Kidney glomerular epithelial cell (primary cell): ENCODE results near the gene ANO2.

Experiments
- DNase-seq: peaks from one replicate; lab custom pipeline; 2025; lab: John Stamatoyannopoulos, UW

ANO2 gene

DNA sequence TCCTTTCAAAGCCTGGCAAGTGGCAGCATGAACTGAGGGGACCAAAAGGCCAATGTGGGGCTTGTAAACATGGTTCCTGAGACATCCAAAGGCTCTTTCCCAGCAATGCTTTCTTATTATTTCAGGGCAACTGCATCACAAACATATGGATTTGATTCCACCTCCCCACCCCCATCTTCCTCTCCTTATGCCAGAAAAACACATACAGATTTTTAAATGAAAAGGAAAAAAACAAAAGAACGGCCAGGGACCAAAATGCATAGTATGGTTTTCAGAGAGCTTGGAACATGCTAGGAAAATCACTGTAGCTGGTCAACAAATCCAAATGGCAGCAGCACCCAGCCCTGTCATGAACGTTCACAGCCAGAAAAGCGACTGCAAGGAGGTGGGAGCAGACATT, 167.6 kb downstream of the ANO2 start:
- no peak for DNase-seq

DNA sequence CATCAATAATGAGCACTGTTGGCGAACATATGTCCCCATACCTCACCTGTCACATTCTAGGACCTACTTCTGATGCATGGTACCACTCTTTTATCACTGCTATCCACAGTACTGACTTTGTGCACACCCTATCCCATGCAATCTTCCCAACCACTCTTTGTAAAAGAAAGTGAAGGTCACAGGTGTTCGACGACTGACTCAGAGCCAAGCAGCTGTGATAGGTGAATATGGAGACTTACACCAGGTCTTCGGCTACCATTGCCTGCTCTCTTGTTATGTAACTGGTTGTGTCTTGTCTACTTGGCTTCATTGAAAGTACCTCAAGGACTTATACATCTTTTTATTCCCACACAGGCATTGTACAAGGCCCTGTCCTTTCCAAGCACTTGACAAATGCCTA, 169.0 kb downstream of the ANO2 start:
- no peak for DNase-seq

DNA sequence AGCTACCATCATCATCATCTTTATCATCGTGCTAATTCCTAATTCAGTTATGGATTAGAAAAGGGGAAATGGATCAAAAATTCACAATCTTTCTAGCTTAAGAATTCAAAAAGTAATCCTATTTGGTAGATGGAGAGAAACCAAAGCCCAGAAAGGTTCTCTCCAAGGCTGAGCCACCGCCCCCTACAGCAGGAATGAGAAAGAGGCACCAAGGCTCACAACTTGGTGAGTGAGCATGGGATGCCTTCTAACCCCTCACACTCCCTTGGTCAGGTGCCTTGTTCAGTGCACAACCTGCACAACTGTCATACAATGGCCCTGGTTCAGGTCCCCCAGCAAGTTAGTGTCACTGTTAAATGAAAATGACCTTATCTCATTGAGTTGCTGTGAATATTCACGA, 171.5 kb downstream of the ANO2 start:
- no peak for DNase-seq

DNA sequence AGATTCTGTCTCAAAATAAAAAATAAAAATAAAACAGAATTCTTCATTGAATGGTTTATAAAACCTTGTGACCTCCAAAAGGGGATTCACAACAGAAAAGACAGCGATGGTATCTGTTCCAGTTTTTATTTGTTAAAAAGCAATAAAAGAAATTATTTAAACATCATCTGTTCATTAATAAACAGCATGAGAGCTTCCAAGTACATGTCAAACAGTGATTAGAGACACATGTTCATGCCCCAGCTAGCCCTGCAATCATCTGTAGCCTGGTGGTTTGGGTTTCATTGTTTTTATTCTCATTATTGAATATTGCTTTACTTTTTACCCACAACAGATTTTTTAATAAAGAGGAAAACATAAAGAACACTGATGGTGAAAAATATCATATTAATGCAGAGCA, 173.3 kb downstream of the ANO2 start:
- DNase-seq = no peak

DNA sequence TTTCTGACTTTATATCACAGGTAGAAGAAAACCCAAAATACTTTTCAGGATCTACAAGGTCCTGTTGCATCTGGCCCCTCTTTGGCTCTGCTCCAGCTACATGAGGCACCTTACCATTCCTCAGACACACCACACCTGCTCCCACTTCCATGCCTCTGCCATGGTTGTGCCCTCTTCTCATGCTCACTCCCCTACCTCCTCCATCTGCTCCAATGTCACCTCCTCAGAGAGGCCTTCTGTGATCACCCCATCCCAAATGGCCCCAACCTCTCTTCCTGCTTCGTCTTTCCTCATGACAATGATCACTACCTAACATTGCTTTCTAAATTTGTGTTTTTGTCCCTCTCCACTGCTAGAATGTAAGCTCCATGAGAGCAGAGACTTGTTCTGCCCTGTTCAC, 174.3 kb downstream of the ANO2 start:
- DNase-seq = no peak

DNA sequence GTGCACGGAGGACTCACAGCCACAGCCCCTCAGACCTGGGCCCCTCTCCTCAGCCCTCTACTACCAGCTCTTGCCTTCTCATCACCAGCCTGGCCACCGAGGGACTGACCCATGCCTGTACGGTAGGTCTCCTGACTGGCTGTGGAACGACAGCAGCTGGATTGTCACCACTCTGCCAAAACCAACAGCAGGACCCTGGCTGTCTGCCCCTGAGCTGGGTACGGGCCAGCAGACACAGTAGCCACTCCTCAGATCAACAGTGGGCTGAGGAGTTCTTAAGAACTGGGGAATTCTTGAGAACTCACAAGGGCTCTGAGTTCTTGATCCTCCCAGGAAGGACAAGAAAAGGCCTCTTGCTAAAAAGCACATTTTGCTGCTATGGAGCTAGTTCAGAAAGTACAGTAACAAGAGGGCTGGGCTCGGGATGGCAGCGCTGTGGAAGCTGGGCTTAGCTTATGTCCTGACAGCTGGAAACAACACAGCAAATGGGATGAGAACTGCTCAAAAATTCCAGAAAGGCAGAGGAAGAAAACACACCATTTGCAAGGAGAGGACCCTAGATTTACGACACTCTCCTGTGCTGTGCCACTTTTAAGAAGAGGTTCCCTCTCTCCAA, 176.4 kb downstream of the ANO2 start:
- no peak for DNase-seq

DNA sequence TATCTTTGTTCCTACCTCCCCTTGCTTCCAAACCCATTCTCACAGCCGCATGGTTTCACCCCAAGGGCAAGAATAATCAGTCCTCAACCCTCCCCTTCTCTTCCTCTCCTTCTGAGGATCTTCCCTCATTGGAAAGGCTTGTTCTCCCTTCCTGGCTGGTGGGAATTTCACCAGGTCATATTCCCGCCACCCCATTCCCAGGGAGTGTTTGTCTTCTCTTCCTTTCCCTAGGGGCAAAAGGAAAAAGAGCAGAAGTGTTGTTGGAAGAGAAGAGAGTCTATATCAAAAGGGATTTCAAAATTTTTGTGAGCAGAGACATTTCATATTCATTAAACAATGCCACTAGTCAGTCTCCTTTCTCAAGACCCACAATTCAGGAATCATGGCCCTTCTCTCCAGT, 176.9 kb downstream of the ANO2 start:
- DNase-seq = no peak

DNA sequence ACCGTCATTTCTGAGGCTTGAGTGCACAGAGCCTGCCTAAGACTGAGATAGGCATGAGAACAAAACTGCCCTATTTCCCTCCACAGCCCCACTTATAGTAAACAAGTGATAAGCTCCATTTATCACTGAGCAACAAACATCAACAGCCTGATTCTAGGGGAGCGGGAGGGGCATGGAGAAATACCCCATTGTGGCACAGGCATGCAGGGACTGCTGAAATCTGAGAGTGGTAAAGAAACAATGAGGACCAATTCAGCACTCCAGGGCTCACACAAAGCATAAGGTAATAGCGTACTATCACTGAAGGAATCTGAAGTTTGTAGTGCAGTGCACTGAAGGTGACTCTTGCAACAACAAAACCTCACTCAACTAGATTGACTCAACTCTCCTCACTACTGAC, 186.7 kb downstream of the ANO2 start:
- DNase-seq = no peak

DNA sequence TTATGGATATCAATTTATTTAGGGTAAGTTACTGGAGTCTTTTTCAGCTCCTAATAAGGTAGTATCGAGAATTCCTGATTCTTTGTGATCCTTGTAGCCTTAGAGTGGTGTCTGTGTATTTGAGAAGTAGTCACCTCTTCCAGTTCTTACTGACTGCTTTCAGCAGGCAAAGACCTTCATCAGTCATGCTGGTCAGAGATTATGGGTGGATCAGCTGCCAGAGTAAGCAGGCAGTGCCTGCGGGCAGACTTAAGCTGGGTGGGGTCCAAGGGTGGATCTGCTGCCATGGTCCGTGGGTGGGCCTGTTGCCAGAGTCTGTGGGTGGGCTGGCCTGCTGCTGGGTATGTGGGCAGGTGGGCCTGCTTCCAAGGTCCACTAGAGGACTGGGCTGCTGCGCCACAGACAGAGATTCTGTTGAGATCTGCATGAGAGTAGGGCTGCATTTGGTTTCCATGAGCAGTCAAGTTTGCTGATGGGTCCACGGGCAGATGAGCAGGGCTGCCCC, 188.7 kb downstream of the ANO2 start:
- DNase-seq = no peak

DNA sequence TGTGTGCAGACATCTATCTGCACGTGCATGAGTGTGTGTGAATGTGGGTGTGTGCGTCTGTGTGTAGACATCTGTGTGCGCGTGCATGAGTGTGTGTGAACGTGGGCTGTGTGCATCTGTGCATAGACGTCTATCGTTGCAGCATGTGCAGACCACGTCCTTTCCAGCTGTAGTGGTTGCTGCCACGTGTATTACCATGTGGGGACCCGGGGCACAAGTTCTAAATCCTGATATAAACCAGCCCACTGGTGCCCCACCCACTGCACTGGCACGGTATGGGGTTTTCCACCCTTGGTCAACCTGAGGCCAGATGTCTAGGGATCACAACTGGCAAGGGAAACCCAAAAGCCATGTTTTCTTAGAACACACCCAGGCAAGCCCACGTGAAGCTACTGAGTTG, 197.0 kb downstream of the ANO2 start:
- no peak for DNase-seq

DNA sequence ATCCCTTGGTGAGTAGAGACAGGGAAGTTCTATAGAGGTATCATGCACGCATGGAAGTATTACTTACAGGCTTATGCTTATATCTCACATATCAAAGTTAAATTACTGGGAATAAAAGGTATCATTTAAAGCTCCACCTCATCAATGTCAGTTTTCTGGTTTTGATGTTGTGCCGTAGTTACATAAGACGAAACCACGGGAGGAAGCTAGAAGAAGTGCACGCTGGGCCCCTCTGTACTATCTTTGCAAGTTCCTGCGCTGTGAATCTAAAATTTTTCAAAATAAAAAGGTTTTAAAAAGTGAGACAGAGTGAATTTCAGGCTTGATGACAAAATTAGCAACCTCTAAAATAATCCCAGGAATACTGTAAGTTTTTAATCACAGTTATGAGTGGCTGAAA, 198.1 kb downstream of the ANO2 start:
- DNase-seq = no peak

DNA sequence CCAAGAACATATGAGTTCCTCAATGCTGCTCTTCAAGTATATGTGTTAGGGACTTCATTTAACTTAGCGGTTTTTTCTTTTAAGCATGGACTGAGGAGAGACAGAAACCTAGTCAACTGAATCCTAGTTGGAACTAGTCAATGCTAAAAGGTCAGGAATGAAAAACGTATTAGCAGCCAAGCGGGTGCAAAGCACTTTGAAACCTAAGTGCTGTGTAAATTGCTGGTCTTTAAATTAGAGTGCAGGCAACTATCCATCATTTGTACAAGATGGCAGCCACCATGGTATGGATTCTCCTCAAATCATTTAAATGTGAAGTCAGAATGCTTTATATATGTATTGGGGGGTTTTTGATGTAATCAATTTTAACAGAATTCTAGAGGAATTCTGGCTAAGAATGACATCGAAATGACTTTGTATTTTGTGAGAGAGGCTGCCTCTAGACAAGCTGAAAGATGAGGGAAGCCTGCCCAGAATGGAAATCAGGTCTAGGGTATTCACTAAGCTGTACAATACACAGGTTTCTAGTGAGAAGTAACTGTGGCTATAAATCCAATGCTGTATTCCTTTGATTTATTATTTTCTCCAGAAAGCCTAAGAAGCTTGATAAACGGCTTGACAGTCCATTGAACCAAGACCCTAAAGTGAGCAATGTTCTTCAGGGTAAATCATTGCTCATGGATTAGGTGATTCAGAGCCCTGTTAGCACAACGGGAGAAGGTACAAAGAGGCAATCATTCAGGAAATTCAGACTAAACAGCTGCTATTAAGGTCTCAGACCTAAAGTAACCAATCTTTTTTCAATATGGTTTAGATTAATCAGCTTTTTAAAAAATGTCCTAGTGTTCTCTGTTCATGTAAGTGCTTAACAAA, 198.8 kb downstream of the ANO2 start:
- no peak for DNase-seq

DNA sequence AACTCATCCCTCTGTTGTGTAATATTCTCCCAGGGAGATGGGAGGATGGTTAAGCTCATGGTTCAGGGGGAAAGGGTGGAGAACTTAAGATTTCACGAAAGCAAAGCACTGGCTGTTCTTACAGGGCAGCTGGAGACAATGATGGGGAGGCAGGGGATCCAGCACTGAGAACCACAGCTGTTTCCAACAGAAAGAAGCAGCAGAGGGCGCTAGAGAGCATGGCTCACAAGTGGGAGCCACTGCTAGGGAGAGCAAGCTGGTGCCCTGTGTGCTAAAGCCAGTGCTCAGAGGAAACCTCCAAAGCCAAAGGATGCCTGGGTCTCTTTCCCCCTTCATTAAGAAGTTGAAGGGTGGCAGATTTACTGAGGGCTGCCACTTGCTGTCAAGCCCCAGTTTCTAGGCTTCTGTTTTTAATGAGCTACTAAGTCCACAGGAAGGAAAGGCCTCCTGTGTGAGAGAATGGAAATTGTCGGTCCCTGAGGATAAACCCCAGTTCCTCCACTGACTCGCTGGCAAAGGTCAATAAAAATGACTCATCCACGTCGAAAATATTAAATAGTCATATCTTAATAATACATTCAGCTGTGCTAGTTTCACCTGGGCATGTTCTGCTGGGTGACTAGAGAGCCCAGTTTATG, 199.7 kb downstream of the ANO2 start:
- DNase-seq = no peak

DNA sequence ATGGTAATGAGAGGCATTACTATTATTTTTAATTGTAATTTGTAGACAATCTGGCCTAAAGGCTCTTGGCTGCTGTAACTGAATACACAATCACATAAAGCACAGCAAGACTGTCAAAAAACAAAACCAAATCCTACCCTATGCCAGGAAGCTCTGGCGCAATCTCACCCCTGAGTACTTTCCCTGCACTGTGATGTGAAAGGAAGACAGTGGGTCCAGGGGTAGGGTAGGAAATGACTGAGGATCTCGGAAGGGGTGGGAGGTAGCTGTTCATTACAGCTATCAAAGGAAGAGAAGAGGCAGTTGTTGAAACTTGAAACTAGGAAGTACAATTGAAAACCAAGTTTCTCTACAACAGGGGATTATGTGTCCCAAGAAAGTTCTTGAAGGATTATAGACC, 202.8 kb downstream of the ANO2 start:
- DNase-seq = no peak

DNA sequence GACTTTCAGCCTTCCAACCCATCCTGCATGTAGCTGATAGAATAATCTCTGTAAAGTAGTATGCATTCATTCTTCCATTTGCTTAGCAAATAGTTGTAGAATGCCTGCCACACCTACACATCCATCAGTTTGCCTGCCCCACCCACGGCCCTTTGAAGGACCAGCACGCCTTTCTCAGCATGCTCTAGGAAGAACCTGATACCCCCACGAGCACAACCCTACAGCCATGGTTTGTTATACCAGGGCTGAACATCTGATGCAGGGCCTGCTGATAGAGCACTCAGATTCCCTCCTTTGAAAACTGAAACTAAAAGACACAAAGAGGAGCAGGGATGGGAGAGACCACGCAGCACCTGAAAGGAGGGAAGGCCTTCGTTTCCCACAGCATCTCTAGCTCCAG, 205.1 kb downstream of the ANO2 start:
- DNase-seq = no peak

DNA sequence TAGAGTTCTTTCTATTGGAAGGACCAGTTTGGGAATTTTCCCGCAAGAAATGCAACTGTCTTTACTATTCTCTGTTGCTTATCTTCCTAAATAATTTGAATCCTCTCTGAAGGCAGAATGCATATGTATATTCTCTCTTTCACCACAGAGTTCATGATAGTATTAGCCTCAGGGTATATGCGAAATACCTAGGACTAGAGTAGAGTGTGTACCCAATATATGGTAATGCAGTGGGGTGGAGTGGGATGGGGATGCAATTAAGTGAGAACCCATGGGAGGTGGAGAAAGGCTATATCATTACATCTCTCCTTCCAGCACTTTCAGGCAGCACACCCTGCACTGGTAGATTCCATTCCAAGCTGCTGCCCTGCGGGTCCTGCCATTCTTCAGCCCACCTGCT, 207.3 kb downstream of the ANO2 start:
- DNase-seq = no peak

DNA sequence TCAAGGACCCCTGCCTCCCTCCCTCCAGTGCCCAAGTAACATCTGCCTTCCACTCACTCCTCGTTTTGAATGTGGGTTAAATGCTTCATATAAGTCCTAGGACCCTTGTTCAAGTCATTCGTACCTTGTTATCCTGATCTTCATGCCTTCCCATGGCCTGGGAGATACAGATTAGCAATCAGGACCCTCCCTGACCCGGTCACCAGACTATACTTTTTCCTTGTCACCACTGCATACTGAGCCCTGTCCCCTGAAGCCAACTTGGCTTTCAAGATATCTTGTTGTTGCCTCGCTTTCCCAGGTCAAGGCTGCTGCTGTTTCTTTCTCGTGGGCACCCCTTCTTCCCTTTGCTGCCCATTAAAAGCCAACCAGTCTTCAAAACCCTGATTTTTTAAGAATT, 208.5 kb downstream of the ANO2 start:
- DNase-seq = no peak

DNA sequence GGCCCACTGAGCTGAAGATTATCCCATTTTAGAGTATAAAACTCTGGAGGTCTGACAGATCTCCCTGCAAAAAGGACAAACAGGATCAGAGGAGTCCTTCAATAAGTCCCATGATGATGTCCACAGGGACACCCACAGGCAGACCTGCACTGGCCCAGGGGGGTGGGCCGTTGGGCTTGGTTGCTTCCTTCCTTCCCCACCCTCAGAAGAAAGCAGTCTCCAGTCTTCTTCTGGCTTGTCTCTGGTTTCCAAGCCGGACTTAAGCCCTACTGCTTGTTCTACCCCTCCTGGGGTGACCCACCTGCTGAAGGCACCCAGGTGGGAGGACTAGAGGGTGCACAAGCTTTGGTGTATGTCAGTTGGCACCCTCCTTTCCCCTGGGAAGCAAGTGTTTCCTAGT, 209.0 kb downstream of the ANO2 start:
- DNase-seq = no peak

DNA sequence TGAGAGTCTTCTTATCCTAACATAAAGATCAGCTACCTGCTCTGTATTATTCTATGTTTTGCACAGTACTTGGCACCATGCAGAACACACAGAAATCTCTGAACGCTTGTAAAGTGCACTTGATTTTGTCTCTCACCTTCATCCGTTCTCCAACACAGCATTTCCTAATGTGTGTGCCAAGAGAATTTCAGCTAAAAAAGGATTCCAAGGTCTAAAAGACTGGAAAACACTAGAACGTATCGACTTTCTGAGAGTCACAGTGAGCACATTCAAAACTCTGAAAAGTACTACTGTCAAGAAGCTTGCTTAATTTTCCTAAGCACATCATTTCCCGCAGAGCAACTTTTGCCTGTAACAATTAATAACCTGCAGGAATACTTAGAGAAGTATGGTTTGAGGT, 211.1 kb downstream of the ANO2 start:
- DNase-seq = no peak

DNA sequence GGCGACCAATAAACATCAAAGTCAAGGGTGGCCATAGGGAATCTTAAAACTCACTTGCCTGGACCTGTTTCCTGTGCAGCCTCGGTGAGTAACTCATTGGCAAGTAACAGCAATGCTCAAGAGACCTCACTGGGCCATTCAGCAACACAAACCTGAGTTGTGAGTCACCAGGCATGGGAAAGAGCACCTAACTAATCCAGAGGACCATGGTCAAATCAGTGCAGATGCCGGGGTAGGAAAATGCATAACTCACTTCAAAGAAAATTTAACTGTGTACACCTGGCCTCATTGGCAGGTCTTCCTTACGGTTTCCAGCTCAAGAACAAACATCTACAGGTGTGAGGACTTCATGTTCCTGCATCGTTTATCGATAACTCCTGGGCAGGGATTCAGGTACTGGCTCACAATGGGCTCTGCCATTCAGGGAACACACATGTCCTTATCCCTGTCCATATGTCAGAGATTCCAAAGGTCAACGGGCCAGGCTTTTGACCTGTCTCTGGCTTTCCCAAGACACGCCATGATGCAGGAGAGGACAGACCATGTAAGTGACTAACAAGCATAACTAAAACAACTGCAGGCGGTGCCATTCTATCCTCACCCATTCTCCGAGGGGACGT, 211.8 kb downstream of the ANO2 start:
- DNase-seq = no peak

DNA sequence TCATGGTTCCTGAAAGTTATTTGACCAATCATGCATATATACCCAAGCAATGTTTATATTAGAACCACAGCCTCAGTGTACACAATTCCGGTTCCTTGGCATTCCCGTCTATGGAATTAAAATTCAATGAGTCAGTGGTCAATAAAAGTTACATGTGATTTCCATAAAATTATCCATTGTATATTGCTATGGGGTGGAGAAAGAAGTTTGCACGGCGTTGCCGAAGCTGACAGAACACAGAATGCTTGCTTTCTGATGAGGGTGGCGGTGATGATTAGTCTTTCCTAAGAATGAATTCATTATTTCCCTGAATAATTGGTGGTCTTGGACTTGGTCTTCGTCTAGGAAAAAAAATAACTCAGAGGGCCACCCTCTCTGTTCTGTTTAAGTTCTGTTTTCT, 214.1 kb downstream of the ANO2 start:
- DNase-seq = no peak

DNA sequence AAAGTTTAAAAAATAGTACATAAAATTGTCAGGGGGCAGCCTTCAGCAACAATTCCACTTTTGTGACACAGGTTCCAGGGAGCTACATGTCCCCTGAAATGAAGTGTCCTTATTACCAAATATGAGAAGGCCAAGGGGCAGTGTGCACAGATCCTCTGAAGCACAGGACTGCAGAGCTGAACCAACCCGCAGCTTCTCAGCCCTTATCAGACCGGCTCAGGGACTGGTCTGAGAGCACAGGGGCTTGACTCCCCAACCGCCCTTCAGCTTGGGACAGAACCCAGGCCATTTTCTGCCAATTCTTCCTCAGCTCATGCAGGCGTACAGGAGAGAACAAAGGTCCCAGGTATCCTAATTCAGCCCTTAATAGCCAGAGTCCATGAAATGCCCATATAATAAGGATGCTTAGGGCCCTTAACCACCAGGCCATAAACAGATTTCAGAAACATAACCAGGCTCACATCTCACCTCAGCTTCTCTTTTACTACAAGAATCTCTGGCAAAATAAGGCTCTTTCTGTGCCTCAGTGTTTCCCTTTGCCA, 221.3 kb downstream of the ANO2 start:
- DNase-seq = no peak

DNA sequence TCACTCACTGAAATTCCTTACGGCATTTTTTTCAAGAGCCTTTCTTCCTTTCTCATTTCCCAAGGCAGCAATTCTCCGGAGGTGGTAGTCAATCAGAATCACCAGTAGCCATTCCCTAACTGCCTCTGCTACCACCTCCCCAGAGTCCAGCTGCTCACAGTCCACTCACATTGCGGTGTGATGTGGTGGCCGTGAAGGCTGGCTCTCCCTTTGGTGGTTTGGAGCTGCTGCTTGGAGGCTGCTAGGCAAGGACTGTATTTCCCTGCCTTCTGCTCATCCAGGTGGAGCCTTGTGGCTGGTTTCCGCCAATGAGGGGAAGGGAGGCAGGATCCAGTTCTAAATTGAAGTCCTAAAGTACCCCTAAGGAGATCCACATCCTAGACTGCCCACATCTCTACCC, 222.0 kb downstream of the ANO2 start:
- no peak for DNase-seq
